Loucy (cell line): ENCODE results near the gene PHC1.

Experiments used
- EZH2phosphoT487 ChIP-seq: fragments of 200-600 bp; IDR thresholded peaks from 2 replicates; pipeline ENCODE4 v1.6.1; 2018; ENCODE audit warnings: antibody characterized with exemption, mild to moderate bottlenecking, moderate library complexity, borderline replicate concordance
- TF ChIP-seq, protein P1 (sequence below): fragments of 200-600 bp; sonication (generic); conservative IDR thresholded peaks from 2 replicates; pipeline ENCODE4 v1.5.1; 2014; ENCODE audit warnings: mild to moderate bottlenecking, antibody characterized with exemption, low read length

DNA sequence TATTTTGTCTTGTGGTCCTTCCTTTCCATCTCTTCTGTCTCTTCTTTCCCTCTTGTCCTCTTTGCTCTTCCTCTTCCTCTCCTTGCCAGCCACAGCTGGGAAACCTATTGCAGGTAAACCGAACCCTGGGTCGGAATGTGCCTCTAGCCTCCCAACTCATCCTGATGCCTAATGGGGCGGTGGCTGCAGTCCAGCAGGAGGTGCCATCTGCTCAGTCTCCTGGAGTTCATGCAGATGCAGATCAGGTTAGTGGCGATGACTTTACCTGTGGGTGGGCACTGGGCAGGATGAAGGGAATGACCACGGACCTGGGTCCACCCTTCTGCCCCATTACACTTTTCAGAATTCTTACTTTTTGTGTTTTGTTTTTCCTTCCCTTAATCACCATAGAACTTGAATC lies 8.2 kb downstream of the PHC1 start:
- TF ChIP-seq, protein P1, sequence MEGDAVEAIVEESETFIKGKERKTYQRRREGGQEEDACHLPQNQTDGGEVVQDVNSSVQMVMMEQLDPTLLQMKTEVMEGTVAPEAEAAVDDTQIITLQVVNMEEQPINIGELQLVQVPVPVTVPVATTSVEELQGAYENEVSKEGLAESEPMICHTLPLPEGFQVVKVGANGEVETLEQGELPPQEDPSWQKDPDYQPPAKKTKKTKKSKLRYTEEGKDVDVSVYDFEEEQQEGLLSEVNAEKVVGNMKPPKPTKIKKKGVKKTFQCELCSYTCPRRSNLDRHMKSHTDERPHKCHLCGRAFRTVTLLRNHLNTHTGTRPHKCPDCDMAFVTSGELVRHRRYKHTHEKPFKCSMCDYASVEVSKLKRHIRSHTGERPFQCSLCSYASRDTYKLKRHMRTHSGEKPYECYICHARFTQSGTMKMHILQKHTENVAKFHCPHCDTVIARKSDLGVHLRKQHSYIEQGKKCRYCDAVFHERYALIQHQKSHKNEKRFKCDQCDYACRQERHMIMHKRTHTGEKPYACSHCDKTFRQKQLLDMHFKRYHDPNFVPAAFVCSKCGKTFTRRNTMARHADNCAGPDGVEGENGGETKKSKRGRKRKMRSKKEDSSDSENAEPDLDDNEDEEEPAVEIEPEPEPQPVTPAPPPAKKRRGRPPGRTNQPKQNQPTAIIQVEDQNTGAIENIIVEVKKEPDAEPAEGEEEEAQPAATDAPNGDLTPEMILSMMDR, result 0 out of 2 replicates have a peak, but pooled peaks have one; percentile 19
- TF ChIP-seq EZH2phosphoT487, result no peak
